HG03354 (cell line): ENCODE data around the gene HOXA9.

ENCODE experiments used
- ATAC-seq: cut with Tn5 transposase; IDR thresholded peaks from one replicate; pipeline ENCODE4 v1.9.1; 2021; ENCODE audit warnings: mild to moderate bottlenecking; ENCODE audit not compliant: unreplicated experiment, poor library complexity, severe bottlenecking

Gene HOXA9

DNA sequence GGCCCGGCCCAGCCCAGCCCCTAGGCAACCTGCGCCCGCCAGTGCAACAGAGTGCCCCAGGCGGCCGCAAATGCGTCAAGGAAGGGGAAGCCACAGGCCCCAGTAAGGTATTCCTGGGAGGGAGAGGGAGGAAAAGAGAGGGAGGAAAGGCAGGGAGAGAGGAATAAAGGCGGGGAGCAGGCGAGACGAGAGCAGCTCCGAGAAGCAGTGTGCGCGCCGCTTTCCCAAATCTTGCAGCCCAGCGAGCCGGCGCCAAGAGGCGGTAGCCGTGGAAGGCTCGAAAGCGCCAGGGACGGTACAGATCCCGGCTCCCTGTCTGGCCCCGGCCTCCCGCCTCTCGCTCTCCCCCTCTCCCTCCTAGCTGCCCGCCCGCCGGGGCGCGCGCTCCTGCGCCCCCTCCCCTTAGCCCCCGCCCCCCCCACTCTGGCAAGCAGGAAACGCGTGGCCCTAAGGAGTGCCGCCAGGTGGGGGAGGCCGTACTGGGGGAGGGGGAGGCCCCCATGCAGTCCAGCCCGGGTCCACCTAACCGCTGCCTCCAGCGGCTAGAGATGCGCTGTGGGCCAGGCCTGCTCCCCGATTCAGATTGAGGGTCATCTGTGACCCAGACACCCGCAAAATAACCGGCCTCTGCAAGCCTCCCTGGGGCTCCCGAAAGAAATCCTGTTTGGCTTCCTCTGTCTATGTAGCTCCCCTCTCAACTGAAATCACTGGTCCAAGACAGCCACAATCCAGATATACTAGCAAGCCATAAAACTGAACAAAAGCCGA is 4.5 kb upstream of the HOXA9 start:
- ATAC-seq, result no peak

DNA sequence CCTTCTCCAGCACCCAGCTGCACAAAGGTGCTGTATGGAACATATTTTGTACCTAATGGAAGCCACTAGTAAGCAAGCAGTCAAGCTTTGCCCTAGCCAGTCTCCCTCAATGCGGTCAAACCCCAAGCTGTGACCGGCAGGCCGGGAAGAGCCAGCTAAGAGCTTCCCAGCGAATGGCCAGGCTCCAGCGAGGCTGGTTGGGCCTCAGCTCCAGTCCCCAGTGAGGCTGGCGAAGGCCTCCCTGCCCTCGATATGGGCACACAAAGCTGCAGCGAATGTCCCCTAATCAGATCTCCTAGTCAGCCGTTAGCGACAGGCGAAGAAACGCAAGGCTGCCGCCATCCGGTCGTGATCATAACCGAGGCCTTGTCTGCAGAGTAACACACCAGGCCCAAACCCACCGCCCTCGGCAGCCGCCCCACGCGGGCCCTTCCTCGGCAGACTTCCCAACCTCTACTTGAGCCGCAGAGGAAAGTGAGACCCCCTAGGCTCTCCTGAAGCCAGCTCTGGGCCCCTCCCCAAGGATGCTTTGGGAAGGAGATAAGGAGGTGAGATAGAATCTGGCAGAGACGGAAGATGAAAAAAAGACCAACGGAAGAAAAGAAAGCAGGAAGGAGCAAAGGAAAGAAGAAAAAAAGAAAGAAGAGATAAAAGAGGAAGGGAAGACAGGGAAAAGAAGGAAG is 3.1 kb upstream of the HOXA9 start:
- ATAC-seq, result no peak

GRCh38 chr7:27167916-27168264 is 2.6 kb upstream of the HOXA9 start:
- ATAC-seq, result no peak

- no peak for ATAC-seq
These were observed 1.5 kb upstream of the HOXA9 start for GRCh38 chr7:27166531-27167505.

DNA sequence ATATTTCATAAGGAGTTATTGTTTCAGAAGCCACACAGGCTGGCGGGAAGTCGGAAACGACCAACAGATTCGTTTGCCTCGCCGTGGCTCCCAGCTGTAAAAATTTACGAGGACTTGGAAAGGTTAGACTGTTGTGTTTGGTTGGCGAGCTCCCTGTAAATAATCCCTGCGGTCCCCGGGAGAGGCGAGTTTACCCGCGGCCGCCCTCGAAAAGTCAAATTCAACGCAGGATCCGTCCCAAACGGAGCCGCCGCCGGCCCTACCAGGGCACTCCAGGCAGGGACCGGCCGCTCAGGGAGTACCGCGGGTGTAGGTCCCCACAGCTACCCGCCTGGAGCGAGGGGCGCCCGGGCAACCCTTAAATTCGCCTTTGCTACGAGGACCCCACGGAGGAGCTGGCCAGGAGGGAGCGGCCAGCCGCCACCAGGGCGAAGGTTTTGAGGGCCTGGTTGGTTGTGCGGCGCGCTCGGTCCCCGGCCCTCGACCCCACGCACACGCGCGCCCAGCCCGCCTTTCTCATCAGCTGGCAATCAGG is 726 bp upstream of the HOXA9 start:
- no peak for ATAC-seq

DNA sequence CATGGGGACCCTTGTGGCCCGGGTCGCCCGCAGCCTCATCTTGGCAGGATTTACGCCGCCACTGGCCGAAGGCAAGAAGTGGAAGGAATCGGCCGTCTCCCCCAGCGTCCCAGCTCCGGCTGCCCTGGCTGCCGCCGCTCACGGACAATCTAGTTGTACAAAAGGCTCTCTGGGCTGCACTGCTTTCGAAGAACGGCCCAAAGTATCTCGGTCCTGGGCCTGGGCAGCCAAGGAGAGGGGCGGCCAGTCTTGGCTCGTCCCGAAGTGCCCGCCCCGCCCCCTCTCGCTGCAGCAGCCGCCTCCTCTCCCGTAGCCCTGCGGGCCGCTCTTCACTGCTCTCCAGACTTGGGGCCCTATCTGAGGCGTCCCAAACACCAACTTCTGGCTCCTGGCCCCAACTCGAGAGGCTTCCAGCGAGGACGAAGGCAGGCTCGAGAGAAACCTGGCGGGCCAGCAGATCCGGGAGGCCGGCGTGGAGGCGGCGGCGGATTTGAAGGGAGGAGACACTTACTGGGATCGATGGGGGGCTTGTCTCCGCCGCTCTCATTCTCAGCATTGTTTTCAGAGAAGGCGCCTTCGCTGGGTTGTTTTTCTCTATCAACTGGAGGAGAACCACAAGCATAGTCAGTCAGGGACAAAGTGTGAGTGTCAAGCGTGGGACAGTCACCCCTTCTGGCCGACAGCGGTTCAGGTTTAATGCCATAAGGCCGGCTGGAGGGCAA is 809 bp downstream of the HOXA9 start:
- no peak for ATAC-seq

GRCh38 chr7:27164045-27164366 is 1.3 kb downstream of the HOXA9 start:
- ATAC-seq, result no peak

DNA sequence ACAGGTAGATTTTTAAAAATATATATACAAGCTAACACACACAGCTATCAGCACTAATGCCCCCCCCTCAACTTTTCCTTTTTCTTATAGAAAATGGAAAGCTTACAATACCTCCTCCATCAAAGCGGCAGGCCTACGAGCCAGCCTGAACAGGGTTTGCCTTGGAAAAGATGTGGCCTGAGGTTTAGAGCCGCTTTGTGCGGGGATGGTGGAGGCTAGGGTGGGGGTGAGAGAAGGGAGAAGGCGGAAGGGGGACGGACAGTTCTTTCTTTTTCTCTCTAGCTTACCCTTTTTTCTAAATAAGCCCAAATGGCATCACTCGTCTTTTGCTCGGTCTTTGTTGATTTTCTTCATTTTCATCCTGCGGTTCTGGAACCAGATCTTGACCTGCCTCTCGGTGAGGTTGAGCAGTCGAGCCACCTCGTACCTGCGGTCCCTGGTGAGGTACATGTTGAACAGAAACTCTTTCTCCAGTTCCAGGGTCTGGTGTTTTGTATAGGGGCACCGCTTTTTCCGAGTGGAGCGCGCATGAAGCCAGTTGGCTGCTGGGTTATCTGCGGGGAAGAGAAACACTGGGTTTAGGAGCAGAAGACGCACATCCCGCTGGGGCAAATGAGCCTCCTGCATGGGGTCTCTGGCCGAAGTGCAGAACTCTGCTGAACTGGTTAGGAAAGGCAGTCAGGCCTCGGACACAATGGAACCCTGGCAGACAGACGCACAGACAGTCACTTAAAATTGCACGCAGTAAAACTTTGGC is 1.9 kb downstream of the HOXA9 start:
- ATAC-seq, result no peak

DNA sequence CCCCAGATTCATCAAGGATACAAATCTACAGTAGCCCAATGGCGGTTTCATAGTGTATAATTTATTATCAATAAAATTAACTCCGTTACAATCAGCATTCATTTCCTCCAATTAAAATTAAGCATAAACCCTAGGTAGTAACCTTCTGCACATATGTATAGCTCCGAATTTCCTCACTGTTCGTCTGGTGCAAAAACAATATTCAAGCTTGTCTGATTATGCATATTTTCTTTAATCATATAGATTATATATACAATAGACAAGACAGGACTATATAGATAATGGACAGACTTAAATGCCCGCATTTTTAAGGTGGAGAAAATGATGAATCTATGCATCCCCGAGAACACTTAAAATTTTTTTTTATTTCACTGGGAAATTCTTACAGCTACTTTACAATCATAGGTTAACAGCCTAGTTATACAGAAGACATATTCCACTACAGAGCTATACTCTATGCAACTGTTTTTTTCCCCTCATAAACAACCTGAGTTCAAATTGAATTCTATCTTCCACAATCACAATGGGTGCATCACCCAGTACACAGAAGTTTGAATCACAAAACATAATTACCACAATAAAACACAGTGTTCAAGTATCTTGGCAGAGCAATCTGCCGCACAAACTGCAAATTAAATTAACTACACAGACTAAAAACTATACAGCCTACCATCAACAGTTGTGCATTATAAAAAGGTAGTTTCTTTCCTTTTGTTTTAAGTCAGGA is 2.6 kb downstream of the HOXA9 start:
- no peak for ATAC-seq

- no peak for ATAC-seq
These were observed 3.4 kb downstream of the HOXA9 start for GRCh38 chr7:27161721-27162560.

DNA sequence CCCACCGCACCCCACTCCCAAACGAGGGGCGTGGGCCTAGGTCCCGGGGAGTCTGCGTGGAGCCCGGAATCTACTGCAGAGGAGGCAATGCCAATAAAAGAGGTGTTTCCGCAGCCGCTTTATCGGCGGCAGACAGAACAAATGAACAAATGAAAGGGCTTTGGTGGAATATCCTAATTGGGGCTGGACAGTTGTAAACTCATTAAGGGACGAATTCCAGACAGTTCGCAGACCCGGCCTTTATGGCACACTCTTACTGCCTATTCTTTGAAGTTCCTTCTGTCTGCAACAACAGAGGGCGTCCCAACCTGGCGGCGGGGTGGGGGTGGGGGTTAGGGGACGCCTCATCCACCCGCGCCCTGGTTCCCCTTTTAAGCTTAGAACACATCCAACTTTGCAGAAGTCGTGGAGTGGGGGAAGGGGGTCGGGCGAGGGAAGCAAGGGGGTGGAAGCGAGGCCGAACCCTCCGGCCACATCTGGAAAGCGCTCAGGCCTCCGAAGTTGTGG is 4.1 kb downstream of the HOXA9 start:
- ATAC-seq, result no peak

GRCh38 chr7:27160546-27161213 is 4.7 kb downstream of the HOXA9 start:
- ATAC-seq, result peak; percentile 54

DNA sequence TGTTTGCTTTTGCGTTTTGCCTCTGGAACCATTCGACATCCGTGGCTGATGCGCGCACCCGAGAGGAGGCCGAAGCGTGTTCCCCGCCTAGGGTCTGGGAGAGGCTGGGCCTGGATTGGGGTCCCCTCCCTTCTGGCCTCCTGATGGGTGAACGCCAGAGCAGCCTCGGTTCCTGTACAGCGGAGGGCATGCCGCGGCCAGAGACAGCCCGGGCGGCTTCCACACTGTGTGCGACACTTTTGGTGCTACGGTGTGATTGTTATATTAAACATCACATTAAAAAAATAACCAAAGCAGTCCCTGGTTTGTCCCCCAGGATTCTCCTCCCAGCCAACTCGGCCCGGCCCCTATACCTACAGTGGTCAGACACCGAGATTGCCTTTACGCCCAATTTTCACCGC is 5.2 kb downstream of the HOXA9 start:
- peak; percentile 13 for ATAC-seq

DNA sequence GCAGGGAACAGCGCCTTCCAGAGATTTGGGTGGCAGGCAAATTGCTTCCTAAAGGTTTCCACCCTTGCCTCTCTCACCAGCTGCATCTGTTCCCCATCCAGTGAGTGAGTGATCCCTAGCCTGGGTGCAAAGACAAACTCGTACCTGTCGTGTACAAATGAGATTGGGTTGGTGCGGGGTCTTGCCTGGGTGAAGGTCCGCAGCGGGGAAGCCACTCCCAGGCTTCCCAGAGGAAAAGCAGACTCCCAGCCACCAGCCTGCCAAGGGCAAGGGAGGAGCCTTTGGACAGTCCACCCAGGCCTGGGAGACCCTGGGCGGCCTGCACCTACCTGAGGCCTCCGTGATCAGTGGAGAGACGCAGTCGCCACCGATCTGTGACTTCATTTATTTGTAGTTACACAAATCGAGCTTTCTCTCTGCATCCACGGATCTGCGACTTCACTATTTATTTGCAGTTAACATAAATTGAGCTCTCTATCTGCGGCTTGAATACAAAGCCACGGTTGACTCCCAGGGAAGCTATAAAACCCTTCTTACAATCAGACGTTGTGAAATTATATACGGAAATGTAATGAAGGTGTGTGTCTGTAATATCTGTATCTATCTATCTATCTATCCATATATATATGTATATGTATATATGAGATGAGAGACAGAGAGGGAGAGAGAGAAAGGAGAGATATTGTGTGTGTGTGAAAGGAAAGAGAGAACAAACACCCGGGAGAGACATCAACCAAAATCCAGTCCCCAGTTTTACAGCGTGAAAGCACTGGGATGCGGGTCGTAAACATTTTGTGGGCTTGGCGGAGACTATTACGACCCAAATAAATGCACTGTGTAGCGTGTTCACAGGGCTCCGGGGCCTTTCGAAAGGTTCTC is 5.8 kb downstream of the HOXA9 start:
- no peak for ATAC-seq

DNA sequence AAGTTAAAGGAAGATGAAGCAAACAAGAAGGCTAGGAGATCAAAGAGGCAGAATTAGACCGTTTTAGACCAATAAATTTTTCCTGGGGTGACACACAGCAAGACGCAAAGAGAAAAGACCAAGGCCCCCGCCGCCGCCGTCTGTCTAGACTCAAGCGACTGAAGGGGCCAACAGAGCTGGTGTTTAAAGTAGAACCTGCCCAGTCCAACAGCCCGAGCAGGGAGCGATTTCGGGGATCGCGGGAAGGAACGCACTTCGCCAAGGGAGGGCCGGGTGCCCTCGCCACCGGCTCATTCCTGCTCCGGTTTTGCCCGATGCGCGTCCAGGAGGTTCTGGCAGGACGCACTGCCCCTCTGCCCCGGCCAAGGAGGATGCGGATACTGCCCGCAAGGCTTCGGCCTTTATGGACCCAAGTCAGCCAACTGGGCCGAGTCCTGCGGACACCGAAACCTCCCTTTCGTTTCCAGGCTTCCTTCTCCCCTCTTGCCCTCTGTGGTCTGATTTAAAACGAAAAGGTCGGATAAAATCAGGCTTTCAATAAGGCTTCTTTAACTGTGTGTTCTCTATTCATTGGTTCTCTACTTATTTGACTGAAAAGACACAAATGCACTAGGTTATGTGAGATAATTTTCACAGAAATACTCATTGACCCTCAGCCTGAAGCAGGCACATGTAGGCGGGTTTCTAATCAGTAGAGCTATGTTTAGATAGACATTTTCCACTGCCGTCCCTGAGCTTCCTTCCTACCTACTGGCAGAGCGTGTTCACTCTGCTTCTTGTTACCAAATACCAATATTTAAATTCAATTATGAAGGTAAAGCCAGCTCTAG is 6.7 kb downstream of the HOXA9 start:
- no peak for ATAC-seq
